ENCODE measurements around the gene SAMD8. TPM values are rescaled to one million over a fixed set of nuclear protein-coding genes. Genes with fewer than 3 reads are reported as not detected.
"Not testable (repeated sequence)": the region's sequence is repeated elsewhere in the genome, so short reads cannot be mapped to it uniquely, and the experiment has no call there.

SAMD8 gene
- total RNA-seq, 1 experiment from 2014 or later, result 28.1 TPM

DNA sequence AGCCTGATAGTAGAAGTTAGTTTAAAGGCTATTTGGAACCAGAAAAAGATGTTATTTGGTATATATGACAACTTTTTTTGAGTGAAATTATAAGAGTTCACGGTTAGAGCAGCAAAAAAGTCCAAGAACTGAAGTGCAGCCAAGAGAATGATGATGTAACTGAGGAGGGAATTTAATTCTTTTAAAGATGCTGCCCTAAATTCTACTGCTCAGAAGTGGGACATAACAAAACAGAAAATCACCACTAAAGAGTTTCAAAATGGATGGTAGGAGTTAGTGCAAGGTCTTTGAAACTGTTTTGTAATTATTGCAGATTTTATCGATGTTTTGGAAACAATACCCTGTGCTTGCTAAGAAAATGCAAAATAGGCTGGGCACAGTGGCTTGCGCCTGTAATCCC lies 6.5 kb downstream of the SAMD8 start:
- no TSS peak for BruUV-seq (replicated peaks)
- no peaks in the 10 kb centered on the region for H3K9me3 Mint-ChIP-seq (ENCODE audit: unreplicated experiment)

DNA sequence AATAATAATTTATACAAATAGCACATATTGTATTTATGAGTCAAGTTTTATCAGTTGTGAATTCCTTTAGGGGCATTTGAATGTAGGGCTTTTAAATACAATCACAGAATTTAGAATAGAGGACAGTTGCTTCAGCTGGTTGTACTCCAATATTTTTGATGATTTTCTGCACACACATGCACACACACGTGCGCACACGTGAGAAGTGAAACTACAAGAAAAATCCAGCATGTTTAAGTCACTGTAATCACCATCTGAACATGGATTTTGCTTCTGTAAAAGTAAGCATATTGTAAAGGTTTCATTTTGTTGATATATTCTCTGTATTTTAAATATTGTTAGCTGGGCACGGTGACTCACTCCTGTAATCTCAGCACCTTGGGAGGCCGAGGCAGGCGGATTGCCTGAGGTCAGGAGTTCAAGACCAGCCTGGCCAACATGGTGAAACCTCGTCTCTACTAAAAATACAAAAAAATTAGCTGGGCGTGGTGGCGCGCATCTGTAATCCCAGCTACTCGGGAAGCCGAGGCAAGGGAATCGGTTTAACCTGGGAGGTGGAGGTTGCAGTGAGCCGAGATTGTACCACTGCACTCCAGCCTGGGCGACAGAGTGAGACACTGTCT lies 8.1 kb downstream of the SAMD8 start:
- H3K9me3 Mint-ChIP-seq (ENCODE audit: unreplicated experiment); BruUV-seq (replicated peaks); H3K27ac Mint-ChIP-seq (ENCODE audit: low read depth, unreplicated experiment); H3K4me3 Mint-ChIP-seq (ENCODE audit: unreplicated experiment); H3K27me3 Mint-ChIP-seq (ENCODE audit: insufficient read depth, unreplicated experiment); H3K4me1 Mint-ChIP-seq (ENCODE audit: insufficient read depth, unreplicated experiment); intact Hi-C loops (cut with micrococcal nuclease); DNase-seq (ENCODE audit: unreplicated experiment): not testable (repeated sequence)
- CTCF ChIA-PET, result interaction anchor here (0.6 to 1.4 kb wide), 2 partner anchors 21 to 116 kb away, joined by 3 to 6 read pairs; partner anchors contain the start of gene COMTD1
- POLR2A ChIA-PET, result interaction anchor here (1.0 to 1.3 kb wide), 2 partner anchors 26 to 837 kb away, joined by 3 read pairs; no protein-coding TSS in a partner anchor
- H3K36me3 Mint-ChIP-seq (ENCODE audit: insufficient read depth, unreplicated experiment), result peaks cover 11% of the 10 kb centered on the region

More for the DNA sequence above, 6.5 kb downstream of the SAMD8 start:
- H3K27me3 Mint-ChIP-seq (ENCODE audit: insufficient read depth, unreplicated experiment), result no peaks in the 10 kb centered on the region
- peaks cover 6% of the 10 kb centered on the region for H3K36me3 Mint-ChIP-seq (ENCODE audit: insufficient read depth, unreplicated experiment)
- H3K4me3 Mint-ChIP-seq (ENCODE audit: unreplicated experiment), result no peak overlapping the region
- TF ChIP-seq, protein P1, sequence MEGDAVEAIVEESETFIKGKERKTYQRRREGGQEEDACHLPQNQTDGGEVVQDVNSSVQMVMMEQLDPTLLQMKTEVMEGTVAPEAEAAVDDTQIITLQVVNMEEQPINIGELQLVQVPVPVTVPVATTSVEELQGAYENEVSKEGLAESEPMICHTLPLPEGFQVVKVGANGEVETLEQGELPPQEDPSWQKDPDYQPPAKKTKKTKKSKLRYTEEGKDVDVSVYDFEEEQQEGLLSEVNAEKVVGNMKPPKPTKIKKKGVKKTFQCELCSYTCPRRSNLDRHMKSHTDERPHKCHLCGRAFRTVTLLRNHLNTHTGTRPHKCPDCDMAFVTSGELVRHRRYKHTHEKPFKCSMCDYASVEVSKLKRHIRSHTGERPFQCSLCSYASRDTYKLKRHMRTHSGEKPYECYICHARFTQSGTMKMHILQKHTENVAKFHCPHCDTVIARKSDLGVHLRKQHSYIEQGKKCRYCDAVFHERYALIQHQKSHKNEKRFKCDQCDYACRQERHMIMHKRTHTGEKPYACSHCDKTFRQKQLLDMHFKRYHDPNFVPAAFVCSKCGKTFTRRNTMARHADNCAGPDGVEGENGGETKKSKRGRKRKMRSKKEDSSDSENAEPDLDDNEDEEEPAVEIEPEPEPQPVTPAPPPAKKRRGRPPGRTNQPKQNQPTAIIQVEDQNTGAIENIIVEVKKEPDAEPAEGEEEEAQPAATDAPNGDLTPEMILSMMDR (IDR thresholded peaks at IDR 0.05; ENCODE audit: unreplicated experiment), result no peak
- H3K27ac Mint-ChIP-seq (ENCODE audit: low read depth, unreplicated experiment), result no peak overlapping the region
- ChIA-PET POLR2A (interaction anchor here (0.6 to 0.7 kb wide), 2 partner anchors 19 to 279 kb away, joined by 3 read pairs; no protein-coding TSS in a partner anchor), CTCF (interaction anchor here (0.7 to 5.2 kb wide), 2 partner anchors 23 to 118 kb away, joined by 3 to 28 read pairs; partner anchors contain the start of gene COMTD1)
- intact Hi-C loops (cut with micrococcal nuclease), result no loop called here
- H3K4me1 Mint-ChIP-seq (ENCODE audit: insufficient read depth, unreplicated experiment), result peaks cover 9% of the 10 kb centered on the region
- DNase-seq (ENCODE audit: unreplicated experiment), result no peak

DNA sequence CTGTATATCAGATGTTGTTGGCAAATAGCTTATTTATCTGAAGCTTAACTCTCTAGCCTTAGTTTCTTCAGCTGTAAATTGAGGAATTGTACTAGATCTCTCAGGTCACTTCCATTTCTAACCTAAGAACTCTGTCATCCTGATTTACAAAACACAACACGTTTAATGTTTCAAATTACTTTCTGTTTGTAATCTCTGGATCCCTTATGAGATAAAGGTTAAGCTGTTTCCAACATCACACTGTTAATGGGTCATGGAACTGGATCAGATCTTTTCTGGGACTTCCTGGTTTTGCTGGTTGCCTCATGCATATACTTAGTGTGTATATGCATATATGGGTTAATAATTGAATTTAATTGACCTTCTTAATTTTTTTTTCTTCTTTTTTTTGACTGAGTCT lies 9.9 kb downstream of the SAMD8 start:
- H3K4me1 Mint-ChIP-seq (ENCODE audit: insufficient read depth, unreplicated experiment), result peaks cover 4% of the 10 kb centered on the region
- H3K4me3 Mint-ChIP-seq (ENCODE audit: unreplicated experiment), result no peak overlapping the region
- ChIA-PET POLR2A (interaction anchor here (1.5 kb wide), 1 partner anchor 9 kb away, joined by 9 read pairs; the partner anchor contains the start of gene SAMD8), CTCF (interaction anchor here (0.6 to 2.1 kb wide), 2 partner anchors 115 to 877 kb away, joined by 3 to 12 read pairs; partner anchors contain the start of gene COMTD1)
- no peak for DNase-seq (ENCODE audit: unreplicated experiment)
- no peaks in the 10 kb centered on the region for H3K27me3 Mint-ChIP-seq (ENCODE audit: insufficient read depth, unreplicated experiment)
- TF ChIP-seq, protein P1 (IDR thresholded peaks at IDR 0.05; ENCODE audit: unreplicated experiment), result no peak
- no peak overlapping the region for H3K27ac Mint-ChIP-seq (ENCODE audit: low read depth, unreplicated experiment)
- no TSS peak for BruUV-seq (replicated peaks)
- H3K9me3 Mint-ChIP-seq (ENCODE audit: unreplicated experiment), result no peaks in the 10 kb centered on the region
- intact Hi-C loops (cut with micrococcal nuclease), result no loop called here
- peaks cover 15% of the 10 kb centered on the region for H3K36me3 Mint-ChIP-seq (ENCODE audit: insufficient read depth, unreplicated experiment)

DNA sequence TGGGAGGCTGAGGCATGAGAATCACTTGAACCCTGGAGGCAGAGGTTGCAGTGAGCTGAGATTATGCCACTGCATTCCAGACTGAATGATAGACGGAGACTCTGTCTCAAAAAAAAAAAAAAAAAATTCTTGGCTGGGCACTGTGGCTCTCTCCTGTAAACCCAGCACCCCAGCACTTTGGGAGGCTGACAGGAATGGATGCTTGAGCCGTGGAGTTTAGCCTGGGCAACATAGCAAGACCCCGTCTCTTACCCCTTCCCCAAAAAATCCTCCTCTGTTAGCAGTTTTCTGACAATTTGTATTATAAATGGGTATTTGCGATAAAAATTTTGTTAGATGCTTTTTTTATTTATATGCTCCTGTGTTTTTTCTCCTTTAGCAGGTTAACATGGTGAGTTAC lies 11.0 kb downstream of the SAMD8 start:
- no peak for DNase-seq (ENCODE audit: unreplicated experiment)
- BruUV-seq (replicated peaks), result no TSS peak
- H3K27ac Mint-ChIP-seq (ENCODE audit: low read depth, unreplicated experiment), result no peak overlapping the region
- peaks cover 4% of the 10 kb centered on the region for H3K4me1 Mint-ChIP-seq (ENCODE audit: insufficient read depth, unreplicated experiment)
- CTCF ChIA-PET, result interaction anchor here (0.6 to 2.1 kb wide), 4 partner anchors 9 to 700 kb away, joined by 3 to 12 read pairs (median 3); partner anchors contain the start of gene COMTD1
- H3K9me3 Mint-ChIP-seq (ENCODE audit: unreplicated experiment), result no peaks in the 10 kb centered on the region
- intact Hi-C loops (cut with micrococcal nuclease), result no loop called here
- H3K27me3 Mint-ChIP-seq (ENCODE audit: insufficient read depth, unreplicated experiment), result no peaks in the 10 kb centered on the region
- TF ChIP-seq, protein P1 (IDR thresholded peaks at IDR 0.05; ENCODE audit: unreplicated experiment), result no peak
- H3K4me3 Mint-ChIP-seq (ENCODE audit: unreplicated experiment), result no peak overlapping the region
- H3K36me3 Mint-ChIP-seq (ENCODE audit: insufficient read depth, unreplicated experiment), result peaks cover 9% of the 10 kb centered on the region
- POLR2A ChIA-PET, result interaction anchor here (0.7 kb wide), 1 partner anchor 280 kb away, joined by 3 read pairs; no protein-coding TSS in a partner anchor
